H1 (cell line): Measurements from ENCODE around the gene SLC26A1. TPM values are rescaled to one million over a fixed set of nuclear protein-coding genes. Genes with fewer than 3 reads are reported as not detected.

ENCODE experiments used
- CTCF ChIA-PET: fragments of 300-600 bp; sonication (Branson Sonifier 250); formaldehyde crosslinking; loops from one replicate; lab custom pipeline; 2021; ENCODE audit not compliant: partially characterized antibody; lab: Charles Lee
- POLR2A ChIA-PET: fragments of 300-600 bp; sonication (Branson Sonifier 250); formaldehyde crosslinking; loops from one replicate; lab custom pipeline; 2021; ENCODE audit warnings: inconsistent platforms; ENCODE audit not compliant: partially characterized antibody; lab: Charles Lee
- DNase-seq, 2 experiments: peaks; one replicate each; pipeline versions ENCODE4 v3.0.0 to v3.0.0-alpha.2; 2010 to 2022; ENCODE audit warnings: low spot score in 2 of 2, low read depth in 1 of 2, mixed read lengths in 1 of 2
- FAIRE-seq: peaks from 2 replicates; lab custom pipeline; 2011; peaks lifted over from hg19 to GRCh38; lab: Jason Lieb, UNC
- H2AFZ ChIP-seq: 2 replicates; pipeline ENCODE4 v1.8.1; 2012; ENCODE audit warnings: low read length, inconsistent platforms
- H2AK5ac ChIP-seq: 2 replicates; pipeline ENCODE4 v1.6.1; 2013; ENCODE audit warnings: low read depth, low read length
- H2BK120ac ChIP-seq: replicated peaks from 2 replicates; pipeline ENCODE3; 2013; ENCODE audit warnings: low read depth, low read length, inconsistent platforms
- H2BK12ac ChIP-seq: 2 replicates; pipeline ENCODE4 v1.6.1; 2013; ENCODE audit warnings: low read depth, low read length
- H2BK15ac ChIP-seq: 2 replicates; pipeline ENCODE4 v1.6.1; 2013; ENCODE audit warnings: low read length
- H2BK20ac ChIP-seq: 2 replicates; pipeline ENCODE4 v1.6.1; 2013; ENCODE audit warnings: low read length
- H2BK5ac ChIP-seq: 2 replicates; pipeline ENCODE4 v1.6.1; 2013; ENCODE audit warnings: low read depth, low read length
- H3K14ac ChIP-seq: 2 replicates; pipeline ENCODE4 v1.6.1; 2013; ENCODE audit warnings: inconsistent platforms; ENCODE audit not compliant: insufficient read length
- H3K18ac ChIP-seq: 2 replicates; pipeline ENCODE4 v1.6.1; 2013; ENCODE audit warnings: low read length; ENCODE audit errors: extremely low read depth
- H3K23ac ChIP-seq: 2 replicates; pipeline ENCODE4 v1.6.1; 2013; ENCODE audit warnings: inconsistent platforms; ENCODE audit not compliant: insufficient read length
- H3K23me2 ChIP-seq: 2 replicates; pipeline ENCODE4 v1.6.1; 2013; ENCODE audit warnings: low read depth, low read length
- H3K27ac ChIP-seq: 2 replicates; pipeline ENCODE4 v1.6.1; 2011; ENCODE audit warnings: low read depth, low read length, inconsistent platforms
- H3K27me3 ChIP-seq, 4 experiments: replicated peaks in 1 of 4; 1 replicate in 1 of 4; 2 replicates in 3 of 4; pipeline versions ENCODE4 v1.6.1 to v1.8.1; 2011 to 2013; ENCODE audit warnings: low read length in 3 of 4, mild to moderate bottlenecking in 3 of 4, inconsistent platforms in 2 of 4, mixed read lengths in 2 of 4, moderate library complexity in 1 of 4; ENCODE audit not compliant: control insufficient read depth in 3 of 4, insufficient read depth in 3 of 4; ENCODE audit errors: extremely low read depth in 1 of 4
- H3K36me3 ChIP-seq, 4 experiments: 2 replicates each; pipeline versions ENCODE4 v1.6.1 to v1.8.1; 2011 to 2013; ENCODE audit warnings: mild to moderate bottlenecking in 4 of 4, low read length in 3 of 4, moderate library complexity in 2 of 4, control low read depth in 1 of 4, inconsistent platforms in 1 of 4; ENCODE audit not compliant: insufficient read depth in 4 of 4, control insufficient read depth in 2 of 4
- H3K4ac ChIP-seq: replicated peaks from 2 replicates; pipeline ENCODE3; 2013; ENCODE audit warnings: low read length, low read depth, mixed read lengths, inconsistent platforms; ENCODE audit not compliant: insufficient read length
- H3K4me1 ChIP-seq, 4 experiments: replicated peaks in 1 of 4; 1 replicate in 1 of 4; 2 replicates in 3 of 4; pipeline versions ENCODE4 v1.6.1 to v1.8.1; 2011 to 2013; ENCODE audit warnings: low read length in 3 of 4, inconsistent platforms in 2 of 4, mixed read lengths in 1 of 4; ENCODE audit not compliant: insufficient read depth in 4 of 4, control insufficient read depth in 3 of 4
- H3K4me2 ChIP-seq, 2 experiments: 2 replicates each; pipeline versions ENCODE4 v1.6.1 to v1.8.1; 2011 to 2013; ENCODE audit warnings: low read depth in 2 of 2, low read length in 2 of 2, control low read depth in 1 of 2, inconsistent platforms in 1 of 2, mild to moderate bottlenecking in 1 of 2; ENCODE audit not compliant: insufficient read depth in 1 of 2
- H3K4me3 ChIP-seq, 4 experiments: fragments of 200-600, 300-600 bp in 1 of 4; sonication (generic), shearing (Covaris generic), sonication (Bioruptor Twin) in 1 of 4; 2 replicates each; pipeline versions ENCODE4 v1.5.1 to v1.8.1; 2011 to 2016; ENCODE audit warnings: low read length in 4 of 4, low read depth in 3 of 4, control low read depth in 2 of 4, inconsistent platforms in 2 of 4, mild to moderate bottlenecking in 2 of 4, mixed read lengths in 1 of 4, moderate library complexity in 1 of 4; ENCODE audit not compliant: insufficient read depth in 2 of 4; ENCODE audit errors: extremely low read depth in 1 of 4
- H3K56ac ChIP-seq: replicated peaks from 2 replicates; pipeline ENCODE3; 2013; ENCODE audit warnings: low read depth, mild to moderate bottlenecking, mixed read lengths, low read length, inconsistent platforms; ENCODE audit not compliant: insufficient read length
- H3K79me1 ChIP-seq: 2 replicates; pipeline ENCODE4 v1.6.1; 2013; ENCODE audit warnings: low read depth, low read length, control low read depth
- H3K79me2 ChIP-seq, 2 experiments: 2 replicates each; pipeline versions ENCODE4 v1.6.1 to v1.8.1; 2012 to 2013; ENCODE audit warnings: low read length in 2 of 2, mild to moderate bottlenecking in 2 of 2, inconsistent platforms in 1 of 2; ENCODE audit not compliant: insufficient read depth in 2 of 2, control insufficient read depth in 1 of 2
- H3K9ac ChIP-seq, 4 experiments: replicated peaks in 1 of 4; 1 replicate in 1 of 4; 2 replicates in 3 of 4; pipeline versions ENCODE4 v1.6.1 to v1.8.1; 2011 to 2013; ENCODE audit warnings: low read depth in 3 of 4, low read length in 3 of 4, control low read depth in 2 of 4, mild to moderate bottlenecking in 2 of 4, moderate library complexity in 2 of 4, inconsistent platforms in 1 of 4; ENCODE audit errors: extremely low read depth in 1 of 4
- H3K9me3 ChIP-seq, 2 experiments: 2 replicates each; pipeline versions ENCODE4 v1.6.1 to v1.8.1; 2012 to 2013; ENCODE audit warnings: mild to moderate bottlenecking in 2 of 2, moderate library complexity in 2 of 2, control low read depth in 1 of 2, inconsistent platforms in 1 of 2, low read depth in 1 of 2, low read length in 1 of 2, mixed read lengths in 1 of 2; ENCODE audit not compliant: insufficient read depth in 2 of 2
- H4K20me1 ChIP-seq, 2 experiments: replicated peaks in 1 of 2; 2 replicates each; pipeline versions ENCODE3 to v1.8.1; 2011 to 2013; ENCODE audit warnings: inconsistent platforms in 2 of 2, low read length in 2 of 2, mild to moderate bottlenecking in 1 of 2; ENCODE audit not compliant: insufficient read depth in 2 of 2, control insufficient read depth in 1 of 2
- H4K5ac ChIP-seq: 2 replicates; pipeline ENCODE4 v1.6.1; 2013; ENCODE audit warnings: low read length, low read depth, mixed read lengths, inconsistent platforms; ENCODE audit not compliant: insufficient read length
- H4K8ac ChIP-seq: 2 replicates; pipeline ENCODE4 v1.8.0; 2013; ENCODE audit warnings: mild to moderate bottlenecking, moderate library complexity, low read length, inconsistent platforms; ENCODE audit not compliant: insufficient read depth; ENCODE audit errors: extremely low read depth
- H4K91ac ChIP-seq: replicated peaks from 2 replicates; pipeline ENCODE3; 2013; ENCODE audit warnings: low read length, mixed read lengths, inconsistent platforms; ENCODE audit not compliant: insufficient read length
- CEBPB ChIP-seq: IDR thresholded peaks from 2 replicates; pipeline ENCODE4 v1.6.1; 2012; ENCODE audit warnings: low read depth, low read length
- CHD2 ChIP-seq: IDR thresholded peaks from 2 replicates; pipeline ENCODE4 v1.6.1; 2012; ENCODE audit warnings: low read length, improper control_type of control experiment
- CTBP2 ChIP-seq: IDR thresholded peaks from 2 replicates; pipeline ENCODE4 v1.7.0; 2011; ENCODE audit warnings: borderline replicate concordance, mild to moderate bottlenecking, moderate library complexity, mixed read lengths, low read length; ENCODE audit not compliant: insufficient read depth, insufficient read length
- EP300 ChIP-seq, 2 experiments: IDR thresholded peaks; 1 replicate in 1 of 2; 2 replicates in 1 of 2; pipeline ENCODE4 v1.6.1; 2011 to 2012; ENCODE audit warnings: low read depth in 2 of 2, low read length in 2 of 2, mild to moderate bottlenecking in 2 of 2, borderline replicate concordance in 1 of 2, inconsistent platforms in 1 of 2, moderate library complexity in 1 of 2
- EZH2 ChIP-seq: fragments of 200-600 bp; sonication (generic); IDR thresholded peaks from 2 replicates; pipeline ENCODE4 v1.7.1; 2012; ENCODE audit warnings: low read depth, mild to moderate bottlenecking, moderate library complexity, low read length, inconsistent platforms; ENCODE audit not compliant: severe bottlenecking
- FOSL1 ChIP-seq: IDR thresholded peaks from 2 replicates; pipeline ENCODE4 v1.6.1; 2011; ENCODE audit warnings: mild to moderate bottlenecking, low read depth, low read length, moderate library complexity; ENCODE audit not compliant: insufficient read depth
- KDM5A ChIP-seq: fragments of 200-600 bp; IDR thresholded peaks from 2 replicates; pipeline ENCODE4 v1.7.1; 2012; ENCODE audit warnings: mild to moderate bottlenecking, low read length, inconsistent platforms, mixed read lengths
- NRF1 ChIP-seq: IDR thresholded peaks from 2 replicates; pipeline ENCODE4 v1.6.1; 2011; ENCODE audit warnings: mild to moderate bottlenecking, low read depth, low read length, improper control_type of control experiment
- RBBP5 ChIP-seq: IDR thresholded peaks from 2 replicates; pipeline ENCODE4 v1.7.1; 2012; ENCODE audit warnings: low read depth, mild to moderate bottlenecking, inconsistent platforms, low read length, moderate library complexity, borderline replicate concordance
- SIX5 ChIP-seq: IDR thresholded peaks from 2 replicates; pipeline ENCODE4 v1.6.1; 2011; ENCODE audit warnings: mild to moderate bottlenecking, low read depth, low read length
- TAF1 ChIP-seq: IDR thresholded peaks from 2 replicates; pipeline ENCODE4 v1.6.1; 2011; ENCODE audit warnings: mild to moderate bottlenecking, low read depth, low read length
- TEAD4 ChIP-seq: IDR thresholded peaks from 2 replicates; pipeline ENCODE4 v1.6.1; 2012; ENCODE audit warnings: low read depth, low read length, inconsistent platforms, mixed read lengths
- WGBS, 2 experiments: shearing (Covaris generic) in 1 of 2; methylation state at CpG; one replicate each; pipeline versions ENCODE4 v1.1.6 to v1.1.7; 2013 to 2015; ENCODE audit warnings: low lambda C conversion rate in 2 of 2, mixed read lengths in 2 of 2, inconsistent platforms in 1 of 2, low coverage in 1 of 2, missing lambda C conversion rate in 1 of 2; ENCODE audit not compliant: insufficient replicate concordance in 2 of 2, insufficient coverage in 1 of 2, insufficient read length in 1 of 2; ENCODE audit errors: extremely low coverage in 1 of 2, missing lambda C conversion rate in 1 of 2; 5-methylcytosine and 5-hydroxymethylcytosine counted together
- polyA plus RNA-seq, 7 experiments: library from polyadenylated mRNA; depleted of rRNA in 3 of 7; stranded (reverse) in 5 of 7; unstranded in 2 of 7; fragments of >200 nt in 5 of 7; fragments of 200-250 nt in 2 of 7; gene quantifications; 1 replicate in 5 of 7; 2 replicates in 1 of 7; 4 replicates in 1 of 7; pipeline versions ENCODE4 v1.2.1 to v1.2.3, GENCODE V29; 2011 to 2013; ENCODE audit warnings: missing spikeins in 2 of 7, mixed read lengths in 2 of 7
- total RNA-seq: library from RNA; stranded (reverse); fragmentation: NEBNext Ultra II Directional; extraction: Animal tissue kit (Norgen Biotek cat#: 25700); gene quantifications from 2 replicates; pipeline ENCODE4 v1.2.1, GENCODE V29; 2021

SLC26A1 gene
- total and polyA plus RNA-seq, 2 of the 8 experiments (the other 6 are each of a cell fraction or from before 2014, with no cell fraction given), result 0.11 TPM; not detected in 1

GRCh38 chr4:1023895-1024740 lies 30.9 kb upstream of the SLC26A1 start:
- Histone ChIP-seq H3K23me2 (no peaks in the 10 kb centered on the region; the same call in 1 of the 2 replicates), H3K9me3 (no peaks in the 10 kb centered on the region), H3K79me2 (no peaks in the 10 kb centered on the region), H3K27me3 (0 out of 7 replicates have a peak, but pooled peaks cover 0 to 5% (median 0%) of the 10 kb centered on the region in 4 experiments), H2BK12ac (no peak overlapping the region), H3K4me2 (no peak overlapping the region), H4K20me1 (peaks cover 1 to 17% of the 10 kb centered on the region in 2 experiments), H3K4ac (no peak overlapping the region), H2BK5ac (no peak overlapping the region), H2BK15ac (no peak overlapping the region), H4K8ac (no peak overlapping the region), H4K5ac (no peak overlapping the region), H3K79me1 (peaks cover 3% of the 10 kb centered on the region; the same call in 1 of the 2 replicates), H3K18ac (no peak overlapping the region), H4K91ac (no peak overlapping the region), H3K27ac (no peak overlapping the region), H2BK120ac (no peak overlapping the region), H2AFZ (no peak overlapping the region), H2BK20ac (no peak overlapping the region), H3K23ac (no peak overlapping the region), H3K4me1 (peaks cover 0 to 8% (median 5%) of the 10 kb centered on the region in 4 experiments; a peak in 5 of 7 replicates), H2AK5ac (no peak overlapping the region), H3K4me3 (no peak overlapping the region), H3K9ac (no peak overlapping the region), H3K36me3 (peaks cover 0 to 9% (median 8%) of the 10 kb centered on the region in 4 experiments; a peak in 5 of 8 replicates), H3K14ac (no peak overlapping the region), H3K56ac (no peak overlapping the region)
- 97% methylated on average over 53 of the region's 83 CpGs; no CpG with 5 or more reads in 1 of the 2 experiments for WGBS, 2 experiments
- DNase-seq (no peak), FAIRE-seq (no peak)
- POLR2A ChIA-PET, result interaction anchor here (1.3 kb wide), 1 partner anchor 10 kb away, joined by 4 read pairs; no protein-coding TSS in a partner anchor
- CTCF ChIA-PET, result no interaction called here
- no peak for TF ChIP-seq TEAD4
- no peak for TF ChIP-seq NRF1
- TF ChIP-seq CTBP2, result no peak
- no peak for TF ChIP-seq CHD2
- no peak for TF ChIP-seq RBBP5
- no peak for TF ChIP-seq TAF1
- TF ChIP-seq SIX5, result no peak
- no peak for TF ChIP-seq EP300 (IDR thresholded peaks at IDR 0.05; ENCODE audit: borderline replicate concordance in 1 of 2, low read depth in 2 of 2, low read length in 2 of 2)
- TF ChIP-seq EZH2, result no peak
- TF ChIP-seq KDM5A, result no peak
- no peak for TF ChIP-seq CEBPB
- TF ChIP-seq FOSL1, result no peak
